ENCODE results near the gene AGAP1. TPM values are rescaled to one million over a fixed set of nuclear protein-coding genes. Genes with fewer than 3 reads are reported as not detected.

AGAP1 gene
- total RNA-seq, 1 donor from 2014 or later = 47.2 TPM

DNA sequence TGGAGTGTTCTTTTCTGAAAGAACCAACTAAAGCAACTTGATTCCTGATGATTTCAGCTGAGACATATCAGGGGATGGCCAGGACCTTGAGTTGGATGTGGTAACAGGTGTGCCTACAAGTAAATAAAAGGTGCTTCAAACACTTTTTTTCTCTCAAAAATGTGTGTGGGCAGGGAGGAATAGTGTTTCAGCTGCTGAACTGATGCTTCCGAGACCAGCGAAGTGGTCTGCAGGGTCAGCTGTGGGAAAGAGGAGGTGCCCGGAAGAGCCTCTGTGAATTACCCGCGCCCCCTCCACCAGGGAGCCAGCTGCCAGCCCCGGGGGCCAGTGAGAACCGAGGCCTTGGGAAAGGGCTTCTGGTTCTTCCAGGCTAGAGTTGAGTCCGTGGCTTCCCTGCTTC is 425.0 kb downstream of the AGAP1 start:
- Mint-ChIP-seq H3K36me3 (ENCODE audit: insufficient read depth) (peaks cover 32% of the 10 kb centered on the region), H3K4me3 (ENCODE audit: low read depth) (no peak overlapping the region), H3K27ac (no peak overlapping the region), H3K4me1 (ENCODE audit: low read depth) (no peaks in the 10 kb centered on the region), H3K9me3 (ENCODE audit: low read depth) (peaks cover 4% of the 10 kb centered on the region), H3K27me3 (no peaks in the 10 kb centered on the region)
- DNase-seq (ENCODE audit: low spot score, unreplicated experiment) = no peak
- TF ChIP-seq, protein P1, sequence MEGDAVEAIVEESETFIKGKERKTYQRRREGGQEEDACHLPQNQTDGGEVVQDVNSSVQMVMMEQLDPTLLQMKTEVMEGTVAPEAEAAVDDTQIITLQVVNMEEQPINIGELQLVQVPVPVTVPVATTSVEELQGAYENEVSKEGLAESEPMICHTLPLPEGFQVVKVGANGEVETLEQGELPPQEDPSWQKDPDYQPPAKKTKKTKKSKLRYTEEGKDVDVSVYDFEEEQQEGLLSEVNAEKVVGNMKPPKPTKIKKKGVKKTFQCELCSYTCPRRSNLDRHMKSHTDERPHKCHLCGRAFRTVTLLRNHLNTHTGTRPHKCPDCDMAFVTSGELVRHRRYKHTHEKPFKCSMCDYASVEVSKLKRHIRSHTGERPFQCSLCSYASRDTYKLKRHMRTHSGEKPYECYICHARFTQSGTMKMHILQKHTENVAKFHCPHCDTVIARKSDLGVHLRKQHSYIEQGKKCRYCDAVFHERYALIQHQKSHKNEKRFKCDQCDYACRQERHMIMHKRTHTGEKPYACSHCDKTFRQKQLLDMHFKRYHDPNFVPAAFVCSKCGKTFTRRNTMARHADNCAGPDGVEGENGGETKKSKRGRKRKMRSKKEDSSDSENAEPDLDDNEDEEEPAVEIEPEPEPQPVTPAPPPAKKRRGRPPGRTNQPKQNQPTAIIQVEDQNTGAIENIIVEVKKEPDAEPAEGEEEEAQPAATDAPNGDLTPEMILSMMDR (IDR thresholded peaks at IDR 0.05; ENCODE audit: unreplicated experiment) = no peak

DNA sequence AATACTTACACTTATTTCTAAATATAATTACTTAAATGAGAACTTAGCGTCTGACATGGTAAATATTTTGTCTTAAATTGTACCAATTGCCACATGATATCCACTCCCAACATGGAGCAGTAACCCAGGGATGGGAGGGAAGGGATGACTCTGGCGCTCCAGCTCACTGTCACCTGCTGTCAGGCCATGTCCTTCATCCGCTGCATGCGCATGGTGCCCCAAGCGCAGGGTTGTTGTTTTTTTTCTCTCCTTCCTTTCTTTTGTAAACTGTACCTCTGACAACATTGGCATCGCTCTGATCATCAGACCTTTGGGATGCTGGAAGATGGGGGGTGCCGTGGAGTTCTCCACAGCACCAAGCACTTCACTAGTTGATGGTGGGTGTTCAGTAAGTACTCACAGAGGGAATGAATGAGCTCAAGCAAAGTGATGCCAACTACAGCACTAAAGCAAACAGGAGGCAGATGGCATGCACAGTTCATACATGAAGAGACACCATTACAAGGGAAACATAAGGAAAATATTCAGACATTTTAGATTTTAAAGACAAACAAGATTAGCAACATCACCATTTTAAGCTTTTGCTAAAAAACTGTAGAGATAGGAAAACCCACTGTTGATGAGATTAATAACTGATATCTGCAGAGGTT is 426.5 kb downstream of the AGAP1 start:
- peaks cover 2% of the 10 kb centered on the region for H3K4me1 Mint-ChIP-seq (ENCODE audit: low read depth)
- peaks cover 4% of the 10 kb centered on the region for H3K9me3 Mint-ChIP-seq (ENCODE audit: low read depth)
- H3K27ac Mint-ChIP-seq = no peak overlapping the region
- peaks cover 24% of the 10 kb centered on the region for H3K36me3 Mint-ChIP-seq (ENCODE audit: insufficient read depth)
- H3K4me3 Mint-ChIP-seq (ENCODE audit: low read depth) = no peak overlapping the region
- no peak for DNase-seq (ENCODE audit: low spot score, unreplicated experiment)
- H3K27me3 Mint-ChIP-seq = no peaks in the 10 kb centered on the region
- TF ChIP-seq, protein P1 (IDR thresholded peaks at IDR 0.05; ENCODE audit: unreplicated experiment) = no peak

DNA sequence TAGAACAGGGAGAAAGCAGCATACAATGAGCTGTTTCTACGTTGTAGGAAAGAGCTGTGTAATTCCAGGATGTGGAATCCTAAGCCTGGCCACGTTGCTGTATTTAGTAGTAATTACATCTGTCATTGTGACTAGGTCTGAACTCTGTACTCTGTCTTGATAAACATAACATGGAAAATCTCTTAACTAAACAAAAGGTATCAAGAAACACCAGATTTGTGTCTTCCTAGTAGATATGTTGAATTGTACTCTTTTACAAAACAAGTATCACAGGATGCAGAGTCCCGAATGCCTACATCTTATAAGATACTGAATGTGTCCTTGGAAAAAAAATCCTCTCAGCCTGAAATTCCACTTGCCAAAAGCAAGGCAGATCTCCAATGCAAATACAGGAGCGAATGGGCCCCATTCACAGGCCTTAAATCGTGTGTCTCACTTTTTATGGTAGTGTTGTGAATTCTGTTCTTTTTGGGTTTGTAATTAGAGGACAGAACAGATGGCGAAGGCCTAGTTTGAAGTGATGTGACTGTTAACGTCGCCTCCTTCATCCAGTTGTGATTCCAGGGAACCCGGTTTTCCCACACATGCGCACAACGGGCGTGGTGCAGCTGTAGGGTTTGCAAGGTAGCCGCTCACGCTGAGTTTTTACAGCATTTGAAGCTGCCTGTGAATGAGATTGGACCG is 427.8 kb downstream of the AGAP1 start:
- H3K27me3 Mint-ChIP-seq = no peaks in the 10 kb centered on the region
- no peak overlapping the region for H3K27ac Mint-ChIP-seq
- H3K4me3 Mint-ChIP-seq (ENCODE audit: low read depth) = no peak overlapping the region
- no peak for DNase-seq (ENCODE audit: low spot score, unreplicated experiment)
- no peaks in the 10 kb centered on the region for H3K9me3 Mint-ChIP-seq (ENCODE audit: low read depth)
- TF ChIP-seq, protein P1 (IDR thresholded peaks at IDR 0.05; ENCODE audit: unreplicated experiment) = no peak
- peaks cover 5% of the 10 kb centered on the region for H3K4me1 Mint-ChIP-seq (ENCODE audit: low read depth)
- peaks cover 14% of the 10 kb centered on the region for H3K36me3 Mint-ChIP-seq (ENCODE audit: insufficient read depth)

DNA sequence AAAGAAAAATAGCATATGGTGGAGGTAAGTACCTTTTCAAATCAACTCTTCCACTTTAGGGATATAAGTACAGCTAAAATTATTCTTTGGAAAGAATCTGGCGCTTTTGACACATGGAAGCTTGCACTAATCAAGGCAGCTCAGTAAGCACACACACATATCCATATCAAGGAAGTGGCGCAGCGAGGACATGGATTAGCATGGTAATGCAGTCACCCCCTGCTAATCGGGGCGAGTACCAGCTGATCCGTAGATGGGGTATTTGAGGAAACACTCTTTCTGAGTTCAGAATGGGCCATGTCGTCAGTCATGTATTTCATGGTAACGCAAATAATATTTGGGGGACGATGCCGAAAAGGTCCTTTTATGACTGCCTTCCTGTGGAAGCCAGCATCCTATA is 429.0 kb downstream of the AGAP1 start:
- H3K4me3 Mint-ChIP-seq (ENCODE audit: low read depth) = no peak overlapping the region
- no peaks in the 10 kb centered on the region for H3K27me3 Mint-ChIP-seq
- H3K27ac Mint-ChIP-seq = no peak overlapping the region
- no peaks in the 10 kb centered on the region for H3K9me3 Mint-ChIP-seq (ENCODE audit: low read depth)
- TF ChIP-seq, protein P1 (IDR thresholded peaks at IDR 0.05; ENCODE audit: unreplicated experiment) = no peak
- peaks cover 10% of the 10 kb centered on the region for H3K36me3 Mint-ChIP-seq (ENCODE audit: insufficient read depth)
- DNase-seq (ENCODE audit: low spot score, unreplicated experiment) = no peak
- peaks cover 5% of the 10 kb centered on the region for H3K4me1 Mint-ChIP-seq (ENCODE audit: low read depth)

DNA sequence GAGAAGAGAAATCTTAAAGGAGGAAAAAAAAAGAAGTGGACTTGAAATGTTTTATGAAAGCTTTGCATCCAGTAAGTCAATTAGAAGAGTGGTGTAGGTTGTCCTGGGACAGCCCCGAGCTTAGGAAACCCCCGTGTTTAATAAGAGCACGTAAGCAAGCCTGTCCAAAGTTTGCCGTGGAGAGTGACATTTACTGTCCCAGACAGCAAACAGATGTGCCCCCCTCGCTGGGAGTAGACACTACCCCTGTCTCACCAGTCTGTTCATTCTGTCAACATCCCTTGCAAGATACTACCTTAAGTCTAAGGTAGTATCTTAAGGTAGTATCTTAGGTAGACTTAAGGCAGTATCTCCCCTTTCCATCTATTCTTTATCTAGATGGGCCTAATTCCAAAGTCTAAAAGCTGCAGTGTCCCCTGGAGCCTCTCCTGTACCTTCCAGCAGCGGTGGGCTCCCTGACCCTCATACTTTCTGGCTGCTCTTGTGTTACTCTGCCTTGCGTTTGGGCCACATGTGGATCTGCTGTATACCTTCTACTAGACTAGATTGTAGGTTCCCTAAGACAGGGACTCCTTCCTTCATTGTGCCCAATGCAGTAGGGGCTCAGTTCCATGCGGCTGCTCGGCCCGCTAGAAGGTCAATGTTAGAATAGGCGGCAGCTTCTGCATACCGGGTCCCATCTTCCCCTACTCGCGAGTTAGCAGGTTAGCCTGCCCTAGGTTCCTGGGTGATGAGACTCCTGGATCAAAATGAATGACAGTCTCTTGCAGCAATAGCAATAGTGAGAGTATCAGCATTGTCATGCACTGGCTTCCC is 430.2 kb downstream of the AGAP1 start:
- H3K27me3 Mint-ChIP-seq = no peaks in the 10 kb centered on the region
- DNase-seq (ENCODE audit: low spot score, unreplicated experiment) = no peak
- H3K9me3 Mint-ChIP-seq (ENCODE audit: low read depth) = no peaks in the 10 kb centered on the region
- TF ChIP-seq, protein P1 (IDR thresholded peaks at IDR 0.05; ENCODE audit: unreplicated experiment) = no peak
- peaks cover 10% of the 10 kb centered on the region for H3K36me3 Mint-ChIP-seq (ENCODE audit: insufficient read depth)
- H3K4me1 Mint-ChIP-seq (ENCODE audit: low read depth) = peaks cover 5% of the 10 kb centered on the region
- no peak overlapping the region for H3K4me3 Mint-ChIP-seq (ENCODE audit: low read depth)
- H3K27ac Mint-ChIP-seq = no peak overlapping the region

Data from progenitor cell of endocrine pancreas (in vitro differentiated cells).